Neuron (in vitro differentiated cells): ENCODE measurements around the gene RAB38.

Experiments
- H2AFZ ChIP-seq: one replicate; pipeline ENCODE4 v1.6.1; 2013; ENCODE audit warnings: low read depth, mild to moderate bottlenecking, inconsistent platforms, low read length, moderate library complexity
- H3K27me3 ChIP-seq: one replicate; pipeline ENCODE4 v1.6.1; 2013; ENCODE audit warnings: low read length; ENCODE audit not compliant: insufficient read depth
- H3K36me3 ChIP-seq: one replicate; pipeline ENCODE4 v1.6.1; 2013; ENCODE audit warnings: low read length; ENCODE audit not compliant: insufficient read depth
- H3K4me1 ChIP-seq: one replicate; pipeline ENCODE4 v1.6.1; 2013; ENCODE audit warnings: low read length; ENCODE audit not compliant: insufficient read depth
- H3K4me3 ChIP-seq: 2 replicates; pipeline ENCODE4 v1.5.1; 2013; ENCODE audit warnings: mild to moderate bottlenecking, low read length, moderate library complexity
- H3K9me3 ChIP-seq: one replicate; pipeline ENCODE4 v1.6.1; 2013; ENCODE audit warnings: low read length

RAB38 gene

DNA sequence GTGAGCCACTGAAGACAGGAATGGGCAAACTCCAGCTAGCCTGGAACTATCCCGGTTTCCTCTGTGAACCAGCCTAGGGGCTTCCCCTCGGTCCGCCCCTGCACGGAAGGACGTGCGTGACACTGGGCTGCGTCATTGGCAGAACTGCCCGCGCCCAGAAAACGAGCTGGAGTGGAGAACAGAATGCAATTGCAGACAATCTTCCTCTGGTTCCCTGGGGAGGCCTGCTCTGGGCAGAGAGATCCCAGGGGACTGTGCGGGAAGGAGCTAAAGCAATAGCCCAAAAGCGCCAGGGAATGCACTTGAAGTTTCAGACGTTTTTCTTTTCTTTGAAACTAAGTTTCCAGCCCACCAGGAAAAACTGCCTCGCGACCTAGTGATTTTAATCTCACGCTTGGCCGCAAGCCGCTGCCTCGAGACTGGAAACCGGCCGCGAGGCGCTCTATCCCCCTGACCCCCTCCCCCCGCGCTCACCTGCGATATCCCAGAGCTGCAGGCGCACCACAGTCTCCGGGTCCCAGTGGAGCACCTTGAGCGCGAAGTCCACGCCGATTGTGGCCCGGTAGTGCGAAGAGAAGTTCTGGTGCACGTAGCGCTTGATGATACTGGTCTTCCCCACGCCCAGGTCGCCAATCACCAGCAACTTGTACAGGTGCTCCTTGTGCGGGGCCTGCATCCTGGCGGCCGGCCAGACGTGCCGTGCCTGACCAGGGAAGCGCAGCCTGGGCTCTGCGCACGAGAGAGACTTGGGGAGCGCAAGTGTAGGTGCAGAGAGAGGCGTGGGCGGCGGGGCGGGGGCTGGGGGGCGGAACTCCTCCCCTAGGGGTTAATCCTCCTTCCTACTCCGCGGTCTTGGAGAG, at the start of gene RAB38:
RAB38 (minus strand) TSS at position 735 of the 860 bp plus-strand sequence; CDS start at position 676, 59 bp downstream.
- Histone ChIP-seq H3K9me3 (no peaks in the 10 kb centered on the region), H3K4me1 (peaks cover 8% of the 10 kb centered on the region), H3K4me3 (peak within 1 kb of the TSS; percentile 35), H2AFZ (no peak within 1 kb of the TSS), H3K36me3 (no peaks in the 10 kb centered on the region), H3K27me3 (peaks cover 24% of the 10 kb centered on the region)

DNA sequence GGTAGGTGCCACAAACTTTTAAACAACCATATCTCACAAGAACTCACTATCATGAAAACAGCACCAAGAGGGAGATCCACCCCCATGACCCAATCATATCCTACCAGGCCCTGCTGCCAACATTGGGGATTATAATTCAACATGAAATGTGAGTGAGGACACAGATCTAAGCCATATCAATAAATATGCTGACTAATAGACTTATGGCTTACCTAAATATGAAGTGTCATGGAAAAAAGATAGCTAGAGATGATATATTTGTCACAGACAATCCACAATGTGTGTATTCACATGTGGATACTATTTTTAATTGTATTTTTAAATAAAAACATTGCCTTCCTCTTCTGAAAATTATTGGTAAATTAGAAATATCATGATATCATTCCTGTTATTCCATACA, 38.2 kb upstream of the RAB38 start:
- H3K36me3 ChIP-seq, result no peaks in the 10 kb centered on the region
- H3K27me3 ChIP-seq, result no peaks in the 10 kb centered on the region

GRCh38 chr11:88212300-88212699, 37.1 kb upstream of the RAB38 start:
- no peaks in the 10 kb centered on the region for H3K4me1 ChIP-seq
- no peak overlapping the region for H3K4me3 ChIP-seq
- H3K36me3 ChIP-seq, result no peaks in the 10 kb centered on the region
- no peaks in the 10 kb centered on the region for H3K9me3 ChIP-seq
- no peak overlapping the region for H2AFZ ChIP-seq
- no peaks in the 10 kb centered on the region for H3K27me3 ChIP-seq

More for the DNA sequence above, 38.2 kb upstream of the RAB38 start:
- H3K4me1 ChIP-seq, result no peaks in the 10 kb centered on the region
- H3K9me3 ChIP-seq, result no peaks in the 10 kb centered on the region
- no peak overlapping the region for H2AFZ ChIP-seq
- no peak overlapping the region for H3K4me3 ChIP-seq

DNA sequence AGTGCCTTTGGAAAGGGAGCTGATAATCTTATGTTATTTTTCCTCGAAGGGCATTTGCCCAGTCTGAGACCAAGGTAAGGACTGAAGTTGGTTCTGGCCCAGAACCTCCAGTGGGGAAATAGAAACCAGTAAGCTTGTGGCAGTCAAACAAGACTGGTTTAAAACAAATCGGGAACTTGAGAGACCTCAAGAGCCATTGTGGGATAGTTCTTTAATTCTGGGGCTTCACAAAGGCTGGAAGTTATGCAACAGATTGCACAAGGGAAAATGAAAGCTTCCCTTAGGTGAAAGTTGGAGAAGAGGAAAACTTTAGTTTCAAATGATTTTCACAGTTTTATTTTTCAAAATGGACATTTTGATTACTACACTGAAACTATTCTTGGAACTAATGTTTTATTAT, 33.5 kb upstream of the RAB38 start:
- H3K4me1 ChIP-seq, result no peaks in the 10 kb centered on the region
- H3K4me3 ChIP-seq, result no peak overlapping the region
- H3K9me3 ChIP-seq, result no peaks in the 10 kb centered on the region

GRCh38 chr11:88206751-88207150, 31.5 kb upstream of the RAB38 start:
- no peaks in the 10 kb centered on the region for H3K4me1 ChIP-seq
- H3K27me3 ChIP-seq, result no peaks in the 10 kb centered on the region
- H3K4me3 ChIP-seq, result no peak overlapping the region
- no peaks in the 10 kb centered on the region for H3K36me3 ChIP-seq
- no peaks in the 10 kb centered on the region for H3K9me3 ChIP-seq
- no peak overlapping the region for H2AFZ ChIP-seq

More for the DNA sequence above, 33.5 kb upstream of the RAB38 start:
- Histone ChIP-seq H2AFZ (no peak overlapping the region), H3K27me3 (no peaks in the 10 kb centered on the region), H3K36me3 (no peaks in the 10 kb centered on the region)

GRCh38 chr11:88204353-88204752, 29.1 kb upstream of the RAB38 start:
- Histone ChIP-seq H3K36me3 (no peaks in the 10 kb centered on the region), H3K4me3 (no peak overlapping the region), H3K4me1 (no peaks in the 10 kb centered on the region), H3K27me3 (no peaks in the 10 kb centered on the region), H3K9me3 (no peaks in the 10 kb centered on the region), H2AFZ (no peak overlapping the region)

DNA sequence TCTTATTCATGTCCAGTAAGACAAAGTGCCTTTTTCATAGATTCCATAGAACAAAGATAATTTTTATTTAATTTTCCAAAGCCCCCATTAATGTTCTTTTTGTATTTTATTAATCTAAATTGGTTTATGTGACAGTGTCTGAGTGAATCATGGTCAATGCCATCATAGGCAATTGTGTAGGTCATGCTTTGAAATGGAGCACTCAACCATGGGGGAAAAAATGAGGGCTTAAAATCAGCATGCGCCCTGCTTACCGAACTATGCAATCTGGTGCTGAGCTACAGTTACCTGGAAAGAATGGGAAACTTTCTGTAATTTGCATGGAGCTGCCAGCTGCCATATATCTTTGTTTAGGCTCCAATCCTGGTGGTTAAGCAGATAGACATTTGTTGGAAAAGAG, 28.4 kb upstream of the RAB38 start:
- Histone ChIP-seq H3K9me3 (no peaks in the 10 kb centered on the region), H3K4me1 (no peaks in the 10 kb centered on the region), H2AFZ (no peak overlapping the region), H3K36me3 (no peaks in the 10 kb centered on the region), H3K4me3 (no peak overlapping the region), H3K27me3 (no peaks in the 10 kb centered on the region)

GRCh38 chr11:88202498-88202897, 27.3 kb upstream of the RAB38 start:
- no peaks in the 10 kb centered on the region for H3K36me3 ChIP-seq
- H3K4me1 ChIP-seq, result no peaks in the 10 kb centered on the region
- H3K4me3 ChIP-seq, result no peak overlapping the region
- no peak overlapping the region for H2AFZ ChIP-seq
- no peaks in the 10 kb centered on the region for H3K27me3 ChIP-seq
- no peaks in the 10 kb centered on the region for H3K9me3 ChIP-seq

GRCh38 chr11:88196393-88196792, 21.1 kb upstream of the RAB38 start:
- H3K27me3 ChIP-seq, result no peaks in the 10 kb centered on the region
- H2AFZ ChIP-seq, result no peak overlapping the region
- H3K4me1 ChIP-seq, result no peaks in the 10 kb centered on the region
- H3K4me3 ChIP-seq, result no peak overlapping the region
- H3K36me3 ChIP-seq, result no peaks in the 10 kb centered on the region
- no peaks in the 10 kb centered on the region for H3K9me3 ChIP-seq

- Histone ChIP-seq H3K27me3 (no peaks in the 10 kb centered on the region), H3K4me1 (no peaks in the 10 kb centered on the region), H2AFZ (no peak overlapping the region), H3K36me3 (no peaks in the 10 kb centered on the region), H3K9me3 (no peaks in the 10 kb centered on the region), H3K4me3 (no peak overlapping the region)
Measured at GRCh38 chr11:88195908-88196307, 20.7 kb upstream of the RAB38 start.

DNA sequence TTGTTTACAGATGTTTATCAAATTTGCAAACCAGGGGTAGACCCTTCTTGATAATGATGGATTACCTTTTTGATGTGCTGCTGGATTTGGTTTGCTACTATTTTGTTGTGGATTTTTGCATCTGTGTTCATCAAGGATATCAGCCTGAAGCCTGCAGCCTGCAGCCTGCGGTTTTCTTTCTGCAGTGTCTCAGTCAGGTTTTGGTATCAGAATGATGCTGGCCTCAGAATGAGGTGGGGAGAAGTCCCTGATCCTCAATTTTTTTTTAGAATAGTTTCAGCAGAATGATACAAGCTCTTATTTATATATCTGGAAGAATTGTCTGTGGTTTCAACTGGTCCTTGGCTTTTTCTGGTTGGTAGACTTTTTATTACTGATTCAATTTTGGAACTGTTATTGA, 19.7 kb upstream of the RAB38 start:
- H2AFZ ChIP-seq, result no peak overlapping the region
- no peaks in the 10 kb centered on the region for H3K4me1 ChIP-seq
- H3K9me3 ChIP-seq, result no peaks in the 10 kb centered on the region
- no peaks in the 10 kb centered on the region for H3K36me3 ChIP-seq
- no peaks in the 10 kb centered on the region for H3K27me3 ChIP-seq
- no peak overlapping the region for H3K4me3 ChIP-seq

DNA sequence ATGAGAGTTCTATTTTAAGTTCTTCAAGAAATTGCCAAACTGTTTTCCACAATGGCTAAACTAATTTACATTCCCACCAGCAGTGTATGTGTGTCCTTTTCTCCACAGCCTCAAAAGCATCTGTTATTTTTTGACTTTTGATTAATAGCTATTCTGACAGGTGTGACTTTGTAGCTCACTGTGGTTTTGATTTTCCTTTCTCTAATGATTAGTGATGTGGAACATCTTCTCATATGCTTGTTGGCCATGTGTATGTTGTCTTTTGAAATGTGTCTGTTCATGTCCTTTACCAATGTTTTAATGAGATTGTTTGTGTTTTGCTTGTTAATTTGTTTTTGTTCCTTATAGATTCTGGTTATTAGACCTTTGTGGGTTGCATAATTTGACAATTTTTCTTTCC, 18.0 kb upstream of the RAB38 start:
- no peak overlapping the region for H3K4me3 ChIP-seq
- H3K9me3 ChIP-seq, result no peaks in the 10 kb centered on the region
- H3K4me1 ChIP-seq, result no peaks in the 10 kb centered on the region

DNA sequence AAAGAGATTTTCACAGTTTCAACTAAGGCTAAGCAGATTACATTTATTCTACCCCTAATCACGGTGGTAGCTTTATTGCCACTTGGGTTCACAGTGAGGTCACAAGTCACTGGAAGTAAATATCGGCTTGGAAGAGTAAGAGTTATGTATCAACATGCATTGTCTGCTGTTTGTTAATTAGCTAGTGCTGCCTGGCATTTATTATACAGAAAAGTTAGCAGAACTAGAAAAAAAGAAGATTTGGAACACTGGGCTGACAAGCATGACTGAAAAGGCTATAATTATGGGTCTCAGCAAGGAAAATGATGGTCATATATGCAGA, 13.7 kb upstream of the RAB38 start:
- H3K4me3 ChIP-seq, result no peak overlapping the region
- H3K9me3 ChIP-seq, result no peaks in the 10 kb centered on the region
- H3K4me1 ChIP-seq, result no peaks in the 10 kb centered on the region
- no peak overlapping the region for H2AFZ ChIP-seq
- H3K27me3 ChIP-seq, result no peaks in the 10 kb centered on the region
- H3K36me3 ChIP-seq, result no peaks in the 10 kb centered on the region

More for the DNA sequence above, 18.0 kb upstream of the RAB38 start:
- Histone ChIP-seq H3K36me3 (no peaks in the 10 kb centered on the region), H3K27me3 (no peaks in the 10 kb centered on the region), H2AFZ (no peak overlapping the region)
